PC-3 (cell line): ENCODE measurements around the gene TC2N.

Experiments
- EZH2 ChIP-seq: fragments of 300-600 bp; sonication (generic); IDR thresholded peaks from one replicate; pipeline ENCODE4 v1.6.1; 2017; ENCODE audit warnings: antibody characterized with exemption, mild to moderate bottlenecking, low read length; ENCODE audit not compliant: unreplicated experiment
- TF ChIP-seq, protein P1 (sequence below): fragments of 300-600 bp; sonication (generic); conservative IDR thresholded peaks from 2 replicates; pipeline ENCODE4 v1.5.1; 2017; ENCODE audit warnings: antibody characterized with exemption, low read depth, mild to moderate bottlenecking, low read length

DNA sequence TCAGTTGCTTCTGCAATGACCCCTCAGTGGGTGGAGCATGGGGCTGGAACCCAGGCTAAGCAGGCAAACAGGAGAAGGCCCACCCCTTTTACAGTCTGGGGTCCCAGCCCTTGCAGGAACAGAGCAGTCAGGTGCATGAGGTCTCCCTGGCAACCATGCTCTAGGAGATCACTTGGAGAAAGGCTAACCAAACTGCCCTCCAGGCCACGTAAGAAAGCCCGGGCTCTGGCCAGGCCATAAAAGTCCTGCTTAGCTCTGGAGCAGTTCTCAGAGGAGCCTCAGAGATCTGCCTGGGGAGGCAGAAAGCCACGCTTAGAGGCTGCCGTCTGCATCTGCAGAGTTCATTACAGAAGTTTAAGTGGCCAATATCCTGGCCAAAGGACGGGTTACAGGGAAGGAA lies 15.0 kb upstream of the TC2N start:
- TF ChIP-seq, protein P1, sequence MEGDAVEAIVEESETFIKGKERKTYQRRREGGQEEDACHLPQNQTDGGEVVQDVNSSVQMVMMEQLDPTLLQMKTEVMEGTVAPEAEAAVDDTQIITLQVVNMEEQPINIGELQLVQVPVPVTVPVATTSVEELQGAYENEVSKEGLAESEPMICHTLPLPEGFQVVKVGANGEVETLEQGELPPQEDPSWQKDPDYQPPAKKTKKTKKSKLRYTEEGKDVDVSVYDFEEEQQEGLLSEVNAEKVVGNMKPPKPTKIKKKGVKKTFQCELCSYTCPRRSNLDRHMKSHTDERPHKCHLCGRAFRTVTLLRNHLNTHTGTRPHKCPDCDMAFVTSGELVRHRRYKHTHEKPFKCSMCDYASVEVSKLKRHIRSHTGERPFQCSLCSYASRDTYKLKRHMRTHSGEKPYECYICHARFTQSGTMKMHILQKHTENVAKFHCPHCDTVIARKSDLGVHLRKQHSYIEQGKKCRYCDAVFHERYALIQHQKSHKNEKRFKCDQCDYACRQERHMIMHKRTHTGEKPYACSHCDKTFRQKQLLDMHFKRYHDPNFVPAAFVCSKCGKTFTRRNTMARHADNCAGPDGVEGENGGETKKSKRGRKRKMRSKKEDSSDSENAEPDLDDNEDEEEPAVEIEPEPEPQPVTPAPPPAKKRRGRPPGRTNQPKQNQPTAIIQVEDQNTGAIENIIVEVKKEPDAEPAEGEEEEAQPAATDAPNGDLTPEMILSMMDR, result no peak
- TF ChIP-seq EZH2, result no peak
